Measurements from ENCODE around the gene BATF2. TPM values are rescaled to one million over a fixed set of nuclear protein-coding genes. Genes with fewer than 3 reads are reported as not detected.
A peak's percentile ranks its signal among the peaks of the same experiment; 100 is the strongest.

The BATF2 gene
- total and polyA plus RNA-seq, 10 of the 15 experiments (the other 5 are each of a cell fraction or from before 2014, with no cell fraction given): 0.18 to 1.1 (median 0.38) TPM; not detected in 1

GRCh38 chr11:65027213-65028067 lies 30.7 kb upstream of the BATF2 start, which contains the start of gene SNX15 (continued):
- TF ChIP-seq E2F8 (IDR thresholded peaks at IDR 0.05; ENCODE audit: low read depth, partially characterized antibody): no peak
- TF ChIP-seq SPI1 (IDR thresholded peaks at IDR 0.05; ENCODE audit: borderline replicate concordance, insufficient read depth, low read depth, low read length): no peak
- TF ChIP-seq NRF1 (conservative IDR thresholded peaks at IDR 0.05; ENCODE audit: low read depth, low read length): no peak; the same call in 1 of the 2 replicates
- no peak for TF ChIP-seq ZBTB4 (CRISPR knock-in tag; IDR thresholded peaks at IDR 0.05)
- TF ChIP-seq HSF1 (IDR thresholded peaks at IDR 0.05; ENCODE audit: low read depth, low read length): peak; percentile 84
- no peak for TF ChIP-seq IRF4 (IDR thresholded peaks at IDR 0.05; ENCODE audit: low read depth, low read length)
- peak; percentile 78; the same call in 1 of the 2 replicates for TF ChIP-seq HDGF (IDR thresholded peaks at IDR 0.05)
- TF ChIP-seq ZBTB40 (IDR thresholded peaks at IDR 0.05; ENCODE audit: borderline replicate concordance): peak; percentile 59; the same call in 1 of the 2 replicates
- no peak for TF ChIP-seq PBX3 (IDR thresholded peaks at IDR 0.05; ENCODE audit: insufficient replicate concordance, low read depth, low read length)
- TF ChIP-seq ZNF24 (IDR thresholded peaks at IDR 0.05): no peak
- TF ChIP-seq STAT3 (IDR thresholded peaks at IDR 0.05; ENCODE audit: low read depth, low read length): no peak
